AG10803 (cell line): ENCODE measurements around the gene GATA1.
A peak's percentile ranks its signal among the peaks of the same experiment; 100 is the strongest.

ENCODE experiments used
- DNase-seq: peaks from one replicate; pipeline ENCODE4 v3.0.0; 2010; ENCODE audit warnings: low read depth
- H3K4me3 ChIP-seq: 2 replicates; pipeline ENCODE4 v1.5.1; 2011; ENCODE audit warnings: mild to moderate bottlenecking, low read length, control low read depth
- CTCF ChIP-seq: conservative IDR thresholded peaks from 2 replicates; pipeline ENCODE4 v1.5.1; 2011; ENCODE audit warnings: mild to moderate bottlenecking, low read length, control low read depth, inconsistent platforms

The GATA1 gene

GRCh38 chrX:48790477-48790876, 4.1 kb downstream of the GATA1 start:
- no peak overlapping the region for H3K4me3 ChIP-seq
- TF ChIP-seq CTCF = no peak
- DNase-seq = no peak

GRCh38 chrX:48791063-48791820, 4.9 kb downstream of the GATA1 start:
- H3K4me3 ChIP-seq = no peak overlapping the region
- TF ChIP-seq CTCF = no peak
- DNase-seq = no peak

- DNase-seq = no peak
- TF ChIP-seq CTCF = no peak
- no peak overlapping the region for H3K4me3 ChIP-seq
Measured at GRCh38 chrX:48792219-48792618, 5.8 kb downstream of the GATA1 start.

GRCh38 chrX:48793935-48794334, 7.5 kb downstream of the GATA1 start:
- no peak for DNase-seq

GRCh38 chrX:48794340-48794910, 8.0 kb downstream of the GATA1 start:
- H3K4me3 ChIP-seq = no peak overlapping the region
- no peak for TF ChIP-seq CTCF
- no peak for DNase-seq

More at GRCh38 chrX:48793935-48794334, 7.5 kb downstream of the GATA1 start:
- H3K4me3 ChIP-seq = no peak overlapping the region
- TF ChIP-seq CTCF = no peak

- peak; percentile 84 for DNase-seq
Measured at GRCh38 chrX:48794911-48795515, 8.6 kb downstream of the GATA1 start.

More at GRCh38 chrX:48794911-48795515, 8.6 kb downstream of the GATA1 start:
- H3K4me3 ChIP-seq = no peak overlapping the region
- TF ChIP-seq CTCF = no peak
